ENCODE data around the gene SMARCA4. TPM values are rescaled to one million over a fixed set of nuclear protein-coding genes. Genes with fewer than 3 reads are reported as not detected.
A peak's percentile ranks its signal among the peaks of the same experiment; 100 is the strongest.

Gene SMARCA4
- total RNA-seq, 1 donor from 2014 or later = 513 TPM

- Mint-ChIP-seq H3K9me3 (ENCODE audit: unreplicated experiment) (peaks cover 2% of the 10 kb centered on the region), H3K27me3 (ENCODE audit: unreplicated experiment) (peaks cover 7% of the 10 kb centered on the region), H3K27ac (ENCODE audit: unreplicated experiment) (no peak overlapping the region), H3K36me3 (ENCODE audit: unreplicated experiment) (no peaks in the 10 kb centered on the region), H3K4me3 (ENCODE audit: unreplicated experiment) (no peak overlapping the region), H3K4me1 (ENCODE audit: low read depth, unreplicated experiment) (peaks cover 30% of the 10 kb centered on the region)
- DNase-seq = no peak
- no peak for TF ChIP-seq CTCF (IDR thresholded peaks at IDR 0.05; ENCODE audit: partially characterized antibody, unreplicated experiment)
Measured at GRCh38 chr19:10971107-10971726, 10.4 kb downstream of the SMARCA4 start.

- H3K36me3 Mint-ChIP-seq (ENCODE audit: unreplicated experiment) = no peaks in the 10 kb centered on the region
- no peaks in the 10 kb centered on the region for H3K27me3 Mint-ChIP-seq (ENCODE audit: unreplicated experiment)
- DNase-seq = no peak
- H3K4me3 Mint-ChIP-seq (ENCODE audit: unreplicated experiment) = no peak overlapping the region
- peaks cover 19% of the 10 kb centered on the region for H3K4me1 Mint-ChIP-seq (ENCODE audit: low read depth, unreplicated experiment)
- no peak overlapping the region for H3K27ac Mint-ChIP-seq (ENCODE audit: unreplicated experiment)
- TF ChIP-seq CTCF (IDR thresholded peaks at IDR 0.05; ENCODE audit: partially characterized antibody, unreplicated experiment) = no peak
- no peaks in the 10 kb centered on the region for H3K9me3 Mint-ChIP-seq (ENCODE audit: unreplicated experiment)
Measured at GRCh38 chr19:10975374-10976130, 14.7 kb downstream of the SMARCA4 start.

- H3K4me1 Mint-ChIP-seq (ENCODE audit: low read depth, unreplicated experiment) = peaks cover 20% of the 10 kb centered on the region
- H3K27ac Mint-ChIP-seq (ENCODE audit: unreplicated experiment) = no peak overlapping the region
- DNase-seq = no peak
- no peaks in the 10 kb centered on the region for H3K36me3 Mint-ChIP-seq (ENCODE audit: unreplicated experiment)
- no peak for TF ChIP-seq CTCF (IDR thresholded peaks at IDR 0.05; ENCODE audit: partially characterized antibody, unreplicated experiment)
- H3K4me3 Mint-ChIP-seq (ENCODE audit: unreplicated experiment) = no peak overlapping the region
- no peaks in the 10 kb centered on the region for H3K9me3 Mint-ChIP-seq (ENCODE audit: unreplicated experiment)
- H3K27me3 Mint-ChIP-seq (ENCODE audit: unreplicated experiment) = no peaks in the 10 kb centered on the region
Measured at GRCh38 chr19:10976131-10976892, 15.5 kb downstream of the SMARCA4 start.

GRCh38 chr19:10977742-10978092, 16.9 kb downstream of the SMARCA4 start:
- no peak overlapping the region for H3K4me3 Mint-ChIP-seq (ENCODE audit: unreplicated experiment)
- H3K4me1 Mint-ChIP-seq (ENCODE audit: low read depth, unreplicated experiment) = peaks cover 20% of the 10 kb centered on the region
- peak overlapping the region; percentile 36 for H3K27ac Mint-ChIP-seq (ENCODE audit: unreplicated experiment)
- TF ChIP-seq CTCF (IDR thresholded peaks at IDR 0.05; ENCODE audit: partially characterized antibody, unreplicated experiment) = no peak
- DNase-seq = no peak
- peaks cover 3% of the 10 kb centered on the region for H3K9me3 Mint-ChIP-seq (ENCODE audit: unreplicated experiment)
- no peaks in the 10 kb centered on the region for H3K27me3 Mint-ChIP-seq (ENCODE audit: unreplicated experiment)
- no peaks in the 10 kb centered on the region for H3K36me3 Mint-ChIP-seq (ENCODE audit: unreplicated experiment)

All from glutamatergic neuron (in vitro differentiated cells).